ENCODE data around the gene NATD1. TPM values are rescaled to one million over a fixed set of nuclear protein-coding genes. Genes with fewer than 3 reads are reported as not detected.

Gene NATD1
- total RNA-seq, 1 donor from 2014 or later, result 19.5 TPM

GRCh38 chr17:21295036-21295952, 42.1 kb upstream of the NATD1 start:
- DNase-seq (peak; percentile 64), ATAC-seq (peak; percentile 5)
- Histone ChIP-seq H3K27me3 (no peaks in the 10 kb centered on the region), H3K27ac (no peak overlapping the region), H3K36me3 (peaks cover 22% of the 10 kb centered on the region), H3K4me1 (peaks cover under 1% of the 10 kb centered on the region), H3K4me3 (no peak overlapping the region), H3K9me3 (no peaks in the 10 kb centered on the region)
- intact Hi-C loops (cut with DNase I), result no loop called here
- no peak for TF ChIP-seq CTCF (IDR thresholded peaks at IDR 0.05)

- H3K27ac ChIP-seq, result no peak overlapping the region
- no peaks in the 10 kb centered on the region for H3K27me3 ChIP-seq
- H3K4me3 ChIP-seq, result no peak overlapping the region
- intact Hi-C loops (cut with DNase I), result no loop called here
- H3K36me3 ChIP-seq, result peaks cover 13% of the 10 kb centered on the region
- ATAC-seq (no peak), DNase-seq (no peak)
- TF ChIP-seq CTCF (IDR thresholded peaks at IDR 0.05), result no peak
- peaks cover 9% of the 10 kb centered on the region for H3K4me1 ChIP-seq
- no peaks in the 10 kb centered on the region for H3K9me3 ChIP-seq
Observed at GRCh38 chr17:21294321-21295035, 41.3 kb upstream of the NATD1 start.

- Histone ChIP-seq H3K4me1 (peaks cover 15% of the 10 kb centered on the region), H3K36me3 (peaks cover 7% of the 10 kb centered on the region), H3K27me3 (no peaks in the 10 kb centered on the region), H3K4me3 (no peak overlapping the region), H3K9me3 (no peaks in the 10 kb centered on the region), H3K27ac (no peak overlapping the region)
- ATAC-seq (no peak), DNase-seq (no peak)
- no peak for TF ChIP-seq CTCF (IDR thresholded peaks at IDR 0.05)
- intact Hi-C loops (cut with DNase I), result no loop called here
Observed at GRCh38 chr17:21293831-21294210, 40.6 kb upstream of the NATD1 start.

GRCh38 chr17:21292867-21293830, 39.9 kb upstream of the NATD1 start:
- intact Hi-C loops (cut with DNase I), result no loop called here
- peaks cover 22% of the 10 kb centered on the region for H3K4me1 ChIP-seq
- TF ChIP-seq CTCF (IDR thresholded peaks at IDR 0.05), result no peak
- H3K36me3 ChIP-seq, result peaks cover under 1% of the 10 kb centered on the region
- H3K4me3 ChIP-seq, result no peak overlapping the region
- DNase-seq (no peak), ATAC-seq (no peak)
- H3K27me3 ChIP-seq, result no peaks in the 10 kb centered on the region
- no peak overlapping the region for H3K27ac ChIP-seq
- H3K9me3 ChIP-seq, result no peaks in the 10 kb centered on the region

- Histone ChIP-seq H3K9me3 (no peaks in the 10 kb centered on the region), H3K36me3 (no peaks in the 10 kb centered on the region), H3K4me1 (peaks cover 33% of the 10 kb centered on the region), H3K27ac (no peak overlapping the region), H3K4me3 (no peak overlapping the region), H3K27me3 (no peaks in the 10 kb centered on the region)
- ATAC-seq (no peak), DNase-seq (no peak)
- intact Hi-C loops (cut with DNase I), result no loop called here
- no peak for TF ChIP-seq CTCF (IDR thresholded peaks at IDR 0.05)
Observed at GRCh38 chr17:21291862-21292261, 38.7 kb upstream of the NATD1 start.
